Measurements from ENCODE around the gene TSGA10.
"Not testable (repeated sequence)": the region's sequence is repeated elsewhere in the genome, so short reads cannot be mapped to it uniquely, and the experiment has no call there.

TSGA10 gene

GRCh38 chr2:99000708-99001107 lies 154.0 kb downstream of the TSGA10 start:
- no peak for TF ChIP-seq ZNF565 (CRISPR knock-in tag; conservative IDR thresholded peaks at IDR 0.05; ENCODE audit: low read depth)
- no peak for TF ChIP-seq OSR1 (CRISPR knock-in tag; IDR thresholded peaks at IDR 0.05)
- TF ChIP-seq ZNF70 (CRISPR knock-in tag; IDR thresholded peaks at IDR 0.05) = no peak
- no peak for TF ChIP-seq ZFP30 (CRISPR knock-in tag; IDR thresholded peaks at IDR 0.05)
- TF ChIP-seq TSHZ2 (CRISPR knock-in tag; IDR thresholded peaks at IDR 0.05) = no peak
- no peak for TF ChIP-seq TCF4 (CRISPR knock-in tag; IDR thresholded peaks at IDR 0.05; ENCODE audit: borderline replicate concordance)
- no peak for TF ChIP-seq GLIS3 (CRISPR knock-in tag; IDR thresholded peaks at IDR 0.05)
- TF ChIP-seq PPARA (CRISPR knock-in tag; IDR thresholded peaks at IDR 0.05; ENCODE audit: borderline replicate concordance) = no peak
- no peak for TF ChIP-seq ISL1 (CRISPR knock-in tag; IDR thresholded peaks at IDR 0.05)
- no peak for TF ChIP-seq ZC3H10 (CRISPR knock-in tag; IDR thresholded peaks at IDR 0.05)
- no peak for TF ChIP-seq RARB (CRISPR knock-in tag; IDR thresholded peaks at IDR 0.05)
- TF ChIP-seq ZNF8 (CRISPR knock-in tag; IDR thresholded peaks at IDR 0.05) = no peak
- no peak for TF ChIP-seq ZFP3 (CRISPR knock-in tag; IDR thresholded peaks at IDR 0.05)
- no peak for ATAC-seq

GRCh38 chr2:98988695-98989094 lies 166.0 kb downstream of the TSGA10 start:
- not testable (repeated sequence) for ATAC-seq

GRCh38 chr2:98985905-98986666 lies 168.7 kb downstream of the TSGA10 start:
- TF ChIP-seq CSRNP3 (CRISPR knock-in tag; IDR thresholded peaks at IDR 0.05) (no peak), PPARA (CRISPR knock-in tag; IDR thresholded peaks at IDR 0.05; ENCODE audit: borderline replicate concordance) (no peak), RARB (CRISPR knock-in tag; IDR thresholded peaks at IDR 0.05) (no peak), ZFP30 (CRISPR knock-in tag; IDR thresholded peaks at IDR 0.05) (no peak), TCF4 (CRISPR knock-in tag; IDR thresholded peaks at IDR 0.05; ENCODE audit: borderline replicate concordance) (no peak), TOX (CRISPR knock-in tag; IDR thresholded peaks at IDR 0.05; ENCODE audit: borderline replicate concordance) (no peak), ZC3H10 (CRISPR knock-in tag; IDR thresholded peaks at IDR 0.05) (no peak), BACH2 (CRISPR knock-in tag; IDR thresholded peaks at IDR 0.05; ENCODE audit: borderline replicate concordance) (no peak), SNAI2 (CRISPR knock-in tag; IDR thresholded peaks at IDR 0.05) (no peak), ARNTL (CRISPR knock-in tag; IDR thresholded peaks at IDR 0.05; ENCODE audit: borderline replicate concordance, low read depth) (no peak), POU6F1 (CRISPR knock-in tag; IDR thresholded peaks at IDR 0.05; ENCODE audit: borderline replicate concordance, low read depth) (no peak), GLIS3 (CRISPR knock-in tag; IDR thresholded peaks at IDR 0.05) (no peak), ESRRG (CRISPR knock-in tag; IDR thresholded peaks at IDR 0.05) (no peak)
- ATAC-seq = no peak

- ATAC-seq = no peak
- TF ChIP-seq ESRRG (CRISPR knock-in tag; IDR thresholded peaks at IDR 0.05) (no peak), CREB5 (CRISPR knock-in tag; IDR thresholded peaks at IDR 0.05; ENCODE audit: low read depth) (no peak), SNAI2 (CRISPR knock-in tag; IDR thresholded peaks at IDR 0.05) (no peak), POU6F1 (CRISPR knock-in tag; IDR thresholded peaks at IDR 0.05; ENCODE audit: borderline replicate concordance, low read depth) (no peak), ZNF8 (CRISPR knock-in tag; IDR thresholded peaks at IDR 0.05) (no peak), PATZ1 (CRISPR knock-in tag; IDR thresholded peaks at IDR 0.05; ENCODE audit: borderline replicate concordance) (no peak), TOX (CRISPR knock-in tag; IDR thresholded peaks at IDR 0.05; ENCODE audit: borderline replicate concordance) (no peak)
Measured at GRCh38 chr2:98975611-98976010, 179.1 kb downstream of the TSGA10 start.

Measured in SK-N-SH treated with all-trans-retinoic acid at 6 μM for 48 hours (cell line).